Right forelimb (tissue), 1 donor: ENCODE data around the gene FMN2.
"Not testable (repeated sequence)": the region's sequence is repeated elsewhere in the genome, so short reads cannot be mapped to it uniquely, and the experiment has no call there.

ENCODE experiments used
- DNase-seq: peaks from one replicate; pipeline ENCODE4 v3.0.0-alpha.2; 2018

FMN2 gene

GRCh38 chr1:240320659-240321058 is 229.0 kb downstream of the FMN2 start:
- DNase-seq, result no peak

GRCh38 chr1:240322943-240323342 is 231.3 kb downstream of the FMN2 start:
- no peak for DNase-seq

- DNase-seq, result not testable (repeated sequence)
These were observed 236.7 kb downstream of the FMN2 start for GRCh38 chr1:240328382-240328781.

- DNase-seq, result no peak
These were observed 237.8 kb downstream of the FMN2 start for GRCh38 chr1:240329443-240329842.

GRCh38 chr1:240332672-240333071 is 241.0 kb downstream of the FMN2 start:
- no peak for DNase-seq

GRCh38 chr1:240337781-240338180 is 246.1 kb downstream of the FMN2 start:
- no peak for DNase-seq

GRCh38 chr1:240338837-240339236 is 247.2 kb downstream of the FMN2 start:
- no peak for DNase-seq

- DNase-seq, result no peak
These were observed 249.9 kb downstream of the FMN2 start for GRCh38 chr1:240341365-240342250.

- no peak for DNase-seq
These were observed 250.6 kb downstream of the FMN2 start for GRCh38 chr1:240342251-240342625.

- no peak for DNase-seq
These were observed 251.4 kb downstream of the FMN2 start for GRCh38 chr1:240343045-240343444.

- no peak for DNase-seq
These were observed 252.3 kb downstream of the FMN2 start for GRCh38 chr1:240343966-240344365.

GRCh38 chr1:240344918-240345317 is 253.2 kb downstream of the FMN2 start:
- DNase-seq, result no peak

- no peak for DNase-seq
These were observed 258.0 kb downstream of the FMN2 start for GRCh38 chr1:240349695-240350094.

GRCh38 chr1:240350910-240351331 is 259.2 kb downstream of the FMN2 start:
- DNase-seq, result no peak

- no peak for DNase-seq
These were observed 260.0 kb downstream of the FMN2 start for GRCh38 chr1:240351690-240352089.

GRCh38 chr1:240352769-240353168 is 261.1 kb downstream of the FMN2 start:
- no peak for DNase-seq

- no peak for DNase-seq
These were observed 264.9 kb downstream of the FMN2 start for GRCh38 chr1:240356568-240356967.

GRCh38 chr1:240362046-240362445 is 270.4 kb downstream of the FMN2 start:
- DNase-seq, result no peak

- DNase-seq, result no peak
These were observed 271.1 kb downstream of the FMN2 start for GRCh38 chr1:240362826-240363225.

- DNase-seq, result no peak
These were observed 271.6 kb downstream of the FMN2 start for GRCh38 chr1:240363315-240363714.

GRCh38 chr1:240363914-240364313 is 272.2 kb downstream of the FMN2 start:
- DNase-seq, result no peak

- DNase-seq, result no peak
These were observed 275.0 kb downstream of the FMN2 start for GRCh38 chr1:240366636-240367035.

- DNase-seq, result no peak
These were observed 293.9 kb downstream of the FMN2 start for GRCh38 chr1:240385551-240385950.

- DNase-seq, result no peak
These were observed 294.6 kb downstream of the FMN2 start for GRCh38 chr1:240385985-240386978.
